Upper lobe of left lung (tissue), 6 donors: Measurements from ENCODE around the gene AURKAIP1. TPM values are rescaled to one million over a fixed set of nuclear protein-coding genes. Genes with fewer than 3 reads are reported as not detected.

Source experiments
- ATAC-seq, 2 donors: fragments of 200-7000 bp; cut with Tn5 transposase; one replicate each; pipeline ENCODE4 v1.9.1; 2022; ENCODE audit warnings: mild to moderate bottlenecking in 2 of 2, moderate library complexity in 2 of 2; ENCODE audit not compliant: low FRiP score in 2 of 2
- DNase-seq, 2 donors: peaks; one replicate each; pipeline ENCODE4 v3.0.0-alpha.2; 2019 to 2020
- H3K27ac ChIP-seq, 4 donors: fragments of 200-600 bp; sonication (generic); one replicate each; pipeline ENCODE4 v1.5.1; 2016 to 2019
- H3K27me3 ChIP-seq, 4 donors: fragments of 200-600 bp; sonication (generic); one replicate each; pipeline ENCODE4 v1.5.1; 2017 to 2019
- H3K36me3 ChIP-seq, 4 donors: fragments of 200-600 bp; sonication (generic); one replicate each; pipeline ENCODE4 v1.5.1; 2016 to 2019
- H3K4me1 ChIP-seq, 4 donors: fragments of 200-600 bp; sonication (generic); one replicate each; pipeline ENCODE4 v1.5.1; 2018 to 2019
- H3K4me3 ChIP-seq, 4 donors: fragments of 200-600 bp; sonication (generic); one replicate each; pipeline ENCODE4 v1.5.1; 2017 to 2019; ENCODE audit warnings: mild to moderate bottlenecking in 2 of 4, moderate library complexity in 1 of 4
- H3K9me3 ChIP-seq, 4 donors: fragments of 200-600 bp; sonication (generic); one replicate each; pipeline ENCODE4 v1.5.1; 2018 to 2019
- EP300 ChIP-seq, 4 donors: sonication (generic); formaldehyde crosslinking; IDR thresholded peaks; one replicate each; pipeline ENCODE4 v1.5.1; 2017; ENCODE audit warnings: antibody characterized with exemption in 4 of 4, control low read depth in 2 of 4
- POLR2A ChIP-seq, 4 donors: fragments of 450-650 bp; IDR thresholded peaks; one replicate each; pipeline ENCODE4 v1.5.1; 2016 to 2017; ENCODE audit warnings: antibody characterized with exemption in 4 of 4, mild to moderate bottlenecking in 2 of 4
- POLR2AphosphoS5 ChIP-seq, 2 donors: sonication (generic); formaldehyde crosslinking; IDR thresholded peaks; one replicate each; pipeline ENCODE4 v1.5.1; 2017; ENCODE audit warnings: antibody characterized with exemption in 2 of 2
- WGBS, 2 donors: methylation state at CpG; one replicate each; pipeline ENCODE4 v1.1.5; 2017 to 2018; 5-methylcytosine and 5-hydroxymethylcytosine counted together
- total RNA-seq, 6 donors: library from RNA; depleted of rRNA in 4 of 6; stranded (reverse); fragments of >200 nt in 4 of 6; gene quantifications; one replicate each; pipeline versions ENCODE4 v1.1.0 to v1.2.1, GENCODE V29; 2016 to 2021
- TF ChIP-seq, protein P1 (sequence below), 6 experiments: fragments of 450-650 bp in 4 of 6; fragments of 200-600 bp in 2 of 6; sonication (generic) in 2 of 6; IDR thresholded peaks; one replicate each; pipeline ENCODE4 v1.5.1; 2016 to 2019; ENCODE audit warnings: antibody characterized with exemption in 6 of 6
- donor health status: DM: no; HTN: no; CAD: no; lungs with moderate emphysema.
- donor health status: DM: no; HTN: yes; CAD: no; lungs with severe emphysema.

The AURKAIP1 gene
- total RNA-seq, 6 donors from 2014 or later = 76.0 to 149 (median 119) TPM

DNA sequence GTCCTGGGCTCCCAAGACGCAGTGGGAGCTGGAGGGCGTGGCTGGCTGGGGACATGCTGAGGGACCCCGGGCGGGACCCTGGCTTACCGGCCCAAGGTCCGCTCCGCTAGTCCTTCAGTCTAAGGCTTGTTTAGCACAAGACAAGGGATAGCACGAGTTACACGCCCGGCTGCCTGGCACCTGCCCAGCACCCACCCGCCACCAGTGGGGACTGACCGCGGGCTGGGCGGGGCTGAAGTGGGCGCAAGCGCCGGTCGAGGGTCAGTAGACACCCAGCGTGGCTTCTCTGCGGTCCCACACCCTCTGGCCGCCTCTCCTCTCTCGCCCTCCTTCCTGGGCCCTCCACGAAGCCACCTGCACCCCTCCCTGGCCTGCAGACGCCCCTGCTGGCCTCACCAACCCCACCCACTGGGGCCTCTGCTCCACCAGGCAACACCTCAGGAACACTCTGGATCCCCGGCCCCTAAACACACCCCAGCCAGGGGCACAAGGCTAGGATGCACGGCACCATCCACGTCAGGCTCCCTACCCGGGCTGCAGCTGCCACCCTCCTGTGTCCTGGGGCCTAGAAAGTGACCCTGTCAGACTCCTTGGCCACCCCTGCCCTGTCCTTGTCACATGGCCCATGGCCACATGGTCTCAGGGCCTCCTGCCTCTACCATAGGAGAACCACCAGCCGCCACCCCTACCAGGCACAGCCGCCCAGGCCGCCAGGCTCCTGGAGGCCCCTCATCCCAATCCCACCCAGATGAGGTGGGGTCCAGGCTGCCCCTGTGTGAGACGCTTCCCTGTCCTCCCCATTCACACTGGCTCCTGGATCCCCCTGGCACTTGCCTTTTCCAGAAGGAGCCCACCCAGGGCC lies 37.8 kb downstream of the AURKAIP1 start:
- DNase-seq (peak in 1 of 2 donors; percentile 81), ATAC-seq (no peak)
- no peak for TF ChIP-seq EP300 (IDR thresholded peaks at IDR 0.05)
- TF ChIP-seq, protein P1, sequence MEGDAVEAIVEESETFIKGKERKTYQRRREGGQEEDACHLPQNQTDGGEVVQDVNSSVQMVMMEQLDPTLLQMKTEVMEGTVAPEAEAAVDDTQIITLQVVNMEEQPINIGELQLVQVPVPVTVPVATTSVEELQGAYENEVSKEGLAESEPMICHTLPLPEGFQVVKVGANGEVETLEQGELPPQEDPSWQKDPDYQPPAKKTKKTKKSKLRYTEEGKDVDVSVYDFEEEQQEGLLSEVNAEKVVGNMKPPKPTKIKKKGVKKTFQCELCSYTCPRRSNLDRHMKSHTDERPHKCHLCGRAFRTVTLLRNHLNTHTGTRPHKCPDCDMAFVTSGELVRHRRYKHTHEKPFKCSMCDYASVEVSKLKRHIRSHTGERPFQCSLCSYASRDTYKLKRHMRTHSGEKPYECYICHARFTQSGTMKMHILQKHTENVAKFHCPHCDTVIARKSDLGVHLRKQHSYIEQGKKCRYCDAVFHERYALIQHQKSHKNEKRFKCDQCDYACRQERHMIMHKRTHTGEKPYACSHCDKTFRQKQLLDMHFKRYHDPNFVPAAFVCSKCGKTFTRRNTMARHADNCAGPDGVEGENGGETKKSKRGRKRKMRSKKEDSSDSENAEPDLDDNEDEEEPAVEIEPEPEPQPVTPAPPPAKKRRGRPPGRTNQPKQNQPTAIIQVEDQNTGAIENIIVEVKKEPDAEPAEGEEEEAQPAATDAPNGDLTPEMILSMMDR (IDR thresholded peaks at IDR 0.05) = no peak
- no peak for TF ChIP-seq POLR2AphosphoS5 (IDR thresholded peaks at IDR 0.05)
- TF ChIP-seq POLR2A (IDR thresholded peaks at IDR 0.05) = no peak
- Histone ChIP-seq H3K27ac (no peak overlapping the region), H3K36me3 (peaks cover 3 to 70% (median 44%) of the 10 kb centered on the region in 4 donors), H3K4me1 (peaks cover 0 to 9% (median 0%) of the 10 kb centered on the region in 4 donors), H3K4me3 (no peak overlapping the region), H3K9me3 (no peaks in the 10 kb centered on the region), H3K27me3 (no peaks in the 10 kb centered on the region)
- WGBS, 2 donors = 96 to 97% methylated on average over 31 to 32 of the region's 32 CpGs

GRCh38 chr1:1336446-1336845 lies 38.6 kb downstream of the AURKAIP1 start:
- 96 to 98% methylated on average over 8 to 22 of the region's 26 CpGs for WGBS, 2 donors
- ATAC-seq (no peak), DNase-seq (peak in 1 of 2 donors; percentile 79)
- Histone ChIP-seq H3K36me3 (peaks cover 3 to 64% (median 44%) of the 10 kb centered on the region in 4 donors), H3K9me3 (no peaks in the 10 kb centered on the region), H3K4me3 (no peak overlapping the region), H3K27ac (no peak overlapping the region), H3K4me1 (peaks cover 0 to 17% (median 1%) of the 10 kb centered on the region in 4 donors), H3K27me3 (no peaks in the 10 kb centered on the region)
- TF ChIP-seq EP300 (IDR thresholded peaks at IDR 0.05) = no peak
- TF ChIP-seq POLR2AphosphoS5 (IDR thresholded peaks at IDR 0.05) = no peak
- TF ChIP-seq, protein P1 (IDR thresholded peaks at IDR 0.05) = no peak

GRCh38 chr1:1335792-1336248 lies 39.2 kb downstream of the AURKAIP1 start:
- DNase-seq (peak in 1 of 2 donors; percentile 75), ATAC-seq (no peak)
- Histone ChIP-seq H3K4me1 (peaks cover 0 to 23% (median 8%) of the 10 kb centered on the region in 4 donors), H3K27me3 (no peaks in the 10 kb centered on the region), H3K27ac (no peak overlapping the region), H3K36me3 (peaks cover 3 to 58% (median 41%) of the 10 kb centered on the region in 4 donors), H3K4me3 (no peak overlapping the region), H3K9me3 (no peaks in the 10 kb centered on the region)
- TF ChIP-seq, protein P1 (IDR thresholded peaks at IDR 0.05) = no peak
- no peak for TF ChIP-seq POLR2A (IDR thresholded peaks at IDR 0.05)
- no peak for TF ChIP-seq EP300 (IDR thresholded peaks at IDR 0.05)
- no peak for TF ChIP-seq POLR2AphosphoS5 (IDR thresholded peaks at IDR 0.05)
- WGBS, 2 donors = 60 to 88% methylated on average over 1 to 19 of the region's 21 CpGs

- Histone ChIP-seq H3K27me3 (no peaks in the 10 kb centered on the region), H3K27ac (no peak overlapping the region), H3K36me3 (peaks cover 3 to 52% (median 37%) of the 10 kb centered on the region in 4 donors), H3K4me1 (peaks cover 0 to 28% (median 11%) of the 10 kb centered on the region in 4 donors), H3K4me3 (no peak overlapping the region), H3K9me3 (no peaks in the 10 kb centered on the region)
- no peak for TF ChIP-seq POLR2AphosphoS5 (IDR thresholded peaks at IDR 0.05)
- no peak for TF ChIP-seq POLR2A (IDR thresholded peaks at IDR 0.05)
- no peak for TF ChIP-seq EP300 (IDR thresholded peaks at IDR 0.05)
- TF ChIP-seq, protein P1 (IDR thresholded peaks at IDR 0.05) = no peak
- DNase-seq (peak in 1 of 2 donors; percentile 59), ATAC-seq (no peak)
- WGBS, 2 donors = 75 to 87% methylated on average over 12 to 16 of the region's 16 CpGs
Measured at GRCh38 chr1:1335283-1335682, 39.7 kb downstream of the AURKAIP1 start.
